ENCODE data around the gene GLI2. TPM values are rescaled to one million over a fixed set of nuclear protein-coding genes. Genes with fewer than 3 reads are reported as not detected.

GLI2 gene
- total RNA-seq, 1 experiment from 2014 or later, result 11.6 TPM

DNA sequence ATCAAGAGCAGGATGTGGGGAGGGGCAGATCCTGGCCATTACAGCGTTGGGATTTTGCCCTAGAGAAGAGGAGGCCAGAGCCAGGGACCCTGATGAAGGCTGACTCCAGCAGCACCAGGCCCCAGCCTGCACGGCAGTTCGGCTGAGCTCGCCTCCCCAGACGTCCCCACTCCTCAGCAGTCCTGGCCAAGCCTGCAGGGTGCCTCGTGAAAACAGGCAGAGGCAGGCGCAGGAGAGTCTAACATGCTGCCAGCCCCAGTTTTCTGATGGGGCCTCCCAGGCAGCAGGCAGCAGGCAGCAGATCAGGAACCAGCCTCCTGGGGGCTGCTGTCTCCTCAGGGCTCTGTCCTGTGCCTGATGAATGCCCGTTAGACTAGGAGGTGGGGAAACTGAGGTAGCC is 19.7 kb upstream of the GLI2 start:
- Histone ChIP-seq H3K4me1 (replicated peaks; ENCODE audit: insufficient read depth) (no peaks in the 10 kb centered on the region), H3K4me3 (no peak overlapping the region), H3K79me2 (ENCODE audit: low read depth) (no peaks in the 10 kb centered on the region), H4K20me1 (ENCODE audit: insufficient read depth) (no peaks in the 10 kb centered on the region), H2AFZ (no peak overlapping the region), H3K27me3 (ENCODE audit: insufficient read depth, low read depth) (peaks cover 49% of the 10 kb centered on the region), H3K36me3 (ENCODE audit: low read depth) (no peaks in the 10 kb centered on the region), H3K9me3 (ENCODE audit: insufficient read depth, low read depth) (no peaks in the 10 kb centered on the region), H3K27ac (no peak overlapping the region), H3K9me2 (ENCODE audit: insufficient read depth) (no peaks in the 10 kb centered on the region), H3K4me2 (no peak overlapping the region), H3F3A (ENCODE audit: insufficient read depth, low read depth) (no peaks in the 10 kb centered on the region)
- CTCF ChIA-PET, result no interaction called here
- TF ChIP-seq, protein P1, sequence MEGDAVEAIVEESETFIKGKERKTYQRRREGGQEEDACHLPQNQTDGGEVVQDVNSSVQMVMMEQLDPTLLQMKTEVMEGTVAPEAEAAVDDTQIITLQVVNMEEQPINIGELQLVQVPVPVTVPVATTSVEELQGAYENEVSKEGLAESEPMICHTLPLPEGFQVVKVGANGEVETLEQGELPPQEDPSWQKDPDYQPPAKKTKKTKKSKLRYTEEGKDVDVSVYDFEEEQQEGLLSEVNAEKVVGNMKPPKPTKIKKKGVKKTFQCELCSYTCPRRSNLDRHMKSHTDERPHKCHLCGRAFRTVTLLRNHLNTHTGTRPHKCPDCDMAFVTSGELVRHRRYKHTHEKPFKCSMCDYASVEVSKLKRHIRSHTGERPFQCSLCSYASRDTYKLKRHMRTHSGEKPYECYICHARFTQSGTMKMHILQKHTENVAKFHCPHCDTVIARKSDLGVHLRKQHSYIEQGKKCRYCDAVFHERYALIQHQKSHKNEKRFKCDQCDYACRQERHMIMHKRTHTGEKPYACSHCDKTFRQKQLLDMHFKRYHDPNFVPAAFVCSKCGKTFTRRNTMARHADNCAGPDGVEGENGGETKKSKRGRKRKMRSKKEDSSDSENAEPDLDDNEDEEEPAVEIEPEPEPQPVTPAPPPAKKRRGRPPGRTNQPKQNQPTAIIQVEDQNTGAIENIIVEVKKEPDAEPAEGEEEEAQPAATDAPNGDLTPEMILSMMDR (conservative IDR thresholded peaks at IDR 0.05), result no peak
- no peak for TF ChIP-seq EZH2 (IDR thresholded peaks at IDR 0.05; ENCODE audit: low read depth)
- POLR2A ChIA-PET (ENCODE audit: unreplicated experiment), result no interaction called here
- DNase-seq, result no peak
- intact Hi-C loops (cut with micrococcal nuclease; ENCODE audit: unreplicated experiment), result no loop called here
- no TSS peak for BruUV-seq (replicated peaks)

DNA sequence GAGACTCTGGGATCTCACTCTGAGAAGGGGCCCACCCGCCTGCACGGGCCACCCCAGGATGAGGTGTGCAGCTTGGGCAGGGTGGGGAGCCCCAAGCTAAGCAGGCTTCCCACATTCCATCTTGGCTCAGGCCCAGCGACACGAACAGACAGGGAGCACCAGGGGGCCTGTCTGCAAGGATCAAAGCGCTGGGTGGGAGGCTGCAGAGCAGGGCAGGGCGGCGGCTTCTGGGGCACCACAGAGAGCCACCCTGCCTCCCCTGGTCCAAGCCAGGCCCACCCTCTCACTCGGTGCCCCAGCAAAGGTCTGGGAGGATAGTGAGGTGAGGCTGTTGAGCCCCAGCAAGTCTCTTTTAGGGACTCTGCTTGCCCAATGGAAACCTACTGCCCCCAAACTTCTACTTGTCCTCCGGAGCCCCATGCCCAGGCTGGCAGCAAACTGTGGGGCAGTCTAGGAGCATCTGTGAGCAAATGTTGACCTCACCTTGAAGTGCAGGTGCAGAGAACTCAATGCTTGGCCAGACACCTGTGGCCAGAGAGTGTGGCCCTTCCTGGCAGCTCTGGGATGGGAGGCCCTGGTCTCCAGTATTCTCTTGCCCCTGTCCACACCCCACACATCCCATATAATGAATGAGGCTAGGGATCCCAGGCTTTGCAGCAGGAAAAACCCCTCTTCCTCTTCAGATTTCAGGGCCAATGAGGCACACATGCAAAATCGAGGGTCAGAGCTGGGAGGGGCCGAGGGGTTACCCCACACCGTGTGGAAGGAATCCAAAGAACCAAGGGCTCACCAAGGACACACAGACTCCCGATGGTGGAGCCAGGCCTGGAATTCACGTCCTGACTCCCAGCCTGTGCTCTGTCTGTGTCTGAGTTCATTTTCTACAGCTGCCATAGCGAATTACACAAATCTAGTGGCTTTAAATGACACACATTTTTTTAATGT is 18.8 kb upstream of the GLI2 start:
- Histone ChIP-seq H3K4me1 (replicated peaks; ENCODE audit: insufficient read depth) (no peaks in the 10 kb centered on the region), H3K36me3 (ENCODE audit: low read depth) (no peaks in the 10 kb centered on the region), H3K9me2 (ENCODE audit: insufficient read depth) (no peaks in the 10 kb centered on the region), H3K4me2 (no peak overlapping the region), H3K27me3 (ENCODE audit: insufficient read depth, low read depth) (peaks cover 43% of the 10 kb centered on the region), H2AFZ (no peak overlapping the region), H3K4me3 (no peak overlapping the region), H4K20me1 (ENCODE audit: insufficient read depth) (no peaks in the 10 kb centered on the region), H3K27ac (no peak overlapping the region), H3K9me3 (ENCODE audit: insufficient read depth, low read depth) (no peaks in the 10 kb centered on the region), H3K79me2 (ENCODE audit: low read depth) (no peaks in the 10 kb centered on the region), H3F3A (ENCODE audit: insufficient read depth, low read depth) (no peaks in the 10 kb centered on the region)
- ChIA-PET CTCF (no interaction called here), POLR2A (ENCODE audit: unreplicated experiment) (no interaction called here)
- TF ChIP-seq, protein P1 (conservative IDR thresholded peaks at IDR 0.05), result no peak
- no peak for TF ChIP-seq EZH2 (IDR thresholded peaks at IDR 0.05; ENCODE audit: low read depth)
- intact Hi-C loops (cut with micrococcal nuclease; ENCODE audit: unreplicated experiment), result no loop called here
- no TSS peak for BruUV-seq (replicated peaks)
- DNase-seq, result no peak

DNA sequence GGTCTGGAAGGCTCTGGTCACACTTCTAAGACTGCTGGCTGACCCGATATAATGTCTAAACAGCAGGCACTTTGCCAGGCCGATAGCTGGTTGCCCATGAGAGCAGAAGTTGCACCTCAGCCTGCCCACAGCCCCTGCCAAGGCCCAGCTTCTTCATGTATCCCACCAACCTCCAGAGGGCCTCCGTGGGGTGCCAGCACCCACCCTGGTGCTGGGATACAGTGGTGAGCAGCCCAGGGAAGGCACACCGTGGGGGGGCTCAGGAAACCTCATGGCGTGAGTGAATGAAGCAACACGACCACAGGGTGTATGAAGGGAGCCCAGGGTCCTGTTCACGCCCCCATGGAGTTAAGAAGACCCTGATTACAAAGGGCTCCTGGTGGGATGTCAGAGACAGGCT is 16.2 kb upstream of the GLI2 start:
- intact Hi-C loops (cut with micrococcal nuclease; ENCODE audit: unreplicated experiment), result no loop called here
- Histone ChIP-seq H3K4me3 (no peak overlapping the region), H3F3A (ENCODE audit: insufficient read depth, low read depth) (no peaks in the 10 kb centered on the region), H3K9me3 (ENCODE audit: insufficient read depth, low read depth) (no peaks in the 10 kb centered on the region), H2AFZ (no peak overlapping the region), H3K27me3 (ENCODE audit: insufficient read depth, low read depth) (peaks cover 17% of the 10 kb centered on the region), H3K4me1 (replicated peaks; ENCODE audit: insufficient read depth) (no peaks in the 10 kb centered on the region), H4K20me1 (ENCODE audit: insufficient read depth) (no peaks in the 10 kb centered on the region), H3K4me2 (no peak overlapping the region), H3K79me2 (ENCODE audit: low read depth) (no peaks in the 10 kb centered on the region), H3K27ac (no peak overlapping the region), H3K36me3 (ENCODE audit: low read depth) (no peaks in the 10 kb centered on the region), H3K9me2 (ENCODE audit: insufficient read depth) (no peaks in the 10 kb centered on the region)
- CTCF ChIA-PET, result no interaction called here
- no peak for DNase-seq
- POLR2A ChIA-PET (ENCODE audit: unreplicated experiment), result no interaction called here
- no TSS peak for BruUV-seq (replicated peaks)
- TF ChIP-seq, protein P1 (conservative IDR thresholded peaks at IDR 0.05), result no peak
- no peak for TF ChIP-seq EZH2 (IDR thresholded peaks at IDR 0.05; ENCODE audit: low read depth)

Measured in PC-9 (cell line).